ENCODE results near the gene TUBB1. TPM values are rescaled to one million over a fixed set of nuclear protein-coding genes. Genes with fewer than 3 reads are reported as not detected.

The TUBB1 gene
- total RNA-seq (2014; rRNA removed; shearing (Covaris generic)): 0.04 and 0.05 TPM in 2 replicates

DNA sequence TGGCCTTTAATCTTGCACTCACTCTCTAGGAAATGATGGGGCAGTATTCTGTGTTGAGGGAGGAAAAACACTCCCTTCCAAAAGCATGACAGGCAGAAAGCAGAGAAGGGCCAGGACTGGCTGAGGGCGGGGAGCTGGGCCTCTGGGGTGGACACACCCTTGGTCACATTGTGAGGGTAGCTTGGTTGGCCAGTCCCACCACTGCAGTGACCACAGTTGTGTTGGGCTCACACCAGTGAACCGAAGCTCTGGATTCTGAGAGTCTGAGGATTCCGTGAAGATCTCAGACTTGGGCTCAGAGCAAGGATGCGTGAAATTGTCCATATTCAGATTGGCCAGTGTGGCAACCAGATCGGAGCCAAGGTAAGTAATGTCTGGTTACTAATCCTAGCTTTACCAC lies at the start of gene TUBB1:
TUBB1 (plus strand) TSS at position 213 of the 400 bp plus-strand sequence; CDS start at position 307, 94 bp downstream.

DNA sequence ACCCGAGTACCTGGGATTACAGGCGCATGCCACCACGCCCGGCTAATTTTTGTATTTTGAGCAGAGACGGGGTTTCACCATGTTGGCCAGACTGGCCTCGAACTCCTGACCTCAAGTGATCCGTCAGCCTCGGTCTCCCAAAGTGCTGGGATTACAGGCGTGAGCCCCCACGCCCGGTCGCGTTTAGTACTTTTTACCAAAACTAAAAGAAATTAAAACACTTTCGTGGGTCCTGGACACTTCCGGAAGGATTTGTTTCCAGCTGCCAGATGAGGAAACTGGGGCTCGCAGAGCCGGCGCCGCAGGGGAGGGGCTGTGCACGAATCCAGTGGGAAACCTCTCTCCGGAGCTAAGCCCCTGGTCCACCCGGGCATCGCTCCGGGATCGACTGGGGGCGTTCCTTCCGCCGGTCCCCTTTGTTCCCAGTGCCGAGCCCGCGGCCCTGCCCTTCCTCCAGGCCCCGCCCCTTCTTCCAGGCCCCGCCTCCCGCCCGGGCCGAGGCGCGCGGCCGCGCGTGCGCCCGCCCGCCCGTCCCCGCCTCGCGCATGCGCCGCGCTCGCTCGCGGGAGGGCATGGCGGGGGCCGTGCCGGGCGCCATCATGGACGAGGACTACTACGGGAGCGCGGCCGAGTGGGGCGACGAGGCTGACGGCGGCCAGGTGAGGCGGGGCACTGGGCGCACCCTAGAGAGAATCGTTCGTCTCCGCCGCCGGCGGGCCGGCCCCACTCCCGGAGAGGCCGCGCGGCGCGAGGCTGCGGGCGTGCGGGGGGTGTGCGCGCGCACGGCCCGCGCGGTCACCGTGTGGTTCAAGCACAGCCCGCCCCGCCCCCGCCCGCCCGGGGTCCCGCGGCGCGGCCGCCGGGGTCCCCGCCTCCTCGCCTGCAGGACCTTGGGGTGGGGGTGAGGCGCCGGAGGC lies 38.3 kb upstream of the TUBB1 start, which contains the start of gene NELFCD:
NELFCD (plus strand) TSS at position 546 of the 917 bp plus-strand sequence; CDS start at position 600, 54 bp downstream.

DNA sequence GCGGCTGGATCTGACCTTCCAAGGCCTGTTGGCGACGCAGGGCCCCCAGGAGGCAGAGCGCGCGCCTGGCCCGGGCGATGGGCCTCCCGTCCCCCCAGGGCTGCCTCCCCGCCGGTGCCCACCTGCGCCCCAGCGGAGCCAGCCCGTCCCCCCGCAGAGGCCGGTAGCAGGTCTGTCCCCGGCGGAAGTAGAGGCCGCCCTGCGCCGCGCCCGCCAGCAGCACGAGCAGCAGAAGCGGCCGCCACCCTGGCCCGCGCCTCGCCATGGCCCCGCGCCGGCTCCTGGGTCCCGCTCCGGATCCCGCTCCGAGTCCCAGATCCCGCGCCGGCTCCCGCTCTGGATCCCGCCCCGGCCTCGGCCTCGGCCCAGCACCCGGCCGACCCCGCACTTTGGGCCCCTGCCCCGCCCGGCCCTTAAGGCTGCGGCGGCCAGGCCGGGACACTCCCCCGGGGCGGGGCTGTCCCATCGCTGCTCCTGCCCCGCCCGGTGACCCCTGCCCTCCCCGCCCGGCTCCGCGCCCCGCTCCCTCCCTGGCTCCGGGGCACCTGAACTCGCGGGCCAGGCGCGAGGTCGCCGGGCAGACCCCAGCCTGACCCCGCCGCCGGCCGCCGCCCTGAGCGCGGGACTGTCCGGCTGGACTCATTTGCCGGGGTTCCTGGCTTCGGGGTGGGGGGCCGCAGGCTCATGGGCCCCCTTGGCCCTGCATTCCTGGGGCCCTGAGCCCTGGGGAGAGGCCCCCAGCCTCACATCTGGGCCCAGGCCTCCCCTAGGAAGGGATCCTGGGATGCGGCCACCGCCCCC lies 12.2 kb upstream of the TUBB1 start, which contains the start of gene CTSZ:
CTSZ (minus strand) TSS at position 391 of the 801 bp plus-strand sequence; CDS start at position 265, 126 bp downstream.

DNA sequence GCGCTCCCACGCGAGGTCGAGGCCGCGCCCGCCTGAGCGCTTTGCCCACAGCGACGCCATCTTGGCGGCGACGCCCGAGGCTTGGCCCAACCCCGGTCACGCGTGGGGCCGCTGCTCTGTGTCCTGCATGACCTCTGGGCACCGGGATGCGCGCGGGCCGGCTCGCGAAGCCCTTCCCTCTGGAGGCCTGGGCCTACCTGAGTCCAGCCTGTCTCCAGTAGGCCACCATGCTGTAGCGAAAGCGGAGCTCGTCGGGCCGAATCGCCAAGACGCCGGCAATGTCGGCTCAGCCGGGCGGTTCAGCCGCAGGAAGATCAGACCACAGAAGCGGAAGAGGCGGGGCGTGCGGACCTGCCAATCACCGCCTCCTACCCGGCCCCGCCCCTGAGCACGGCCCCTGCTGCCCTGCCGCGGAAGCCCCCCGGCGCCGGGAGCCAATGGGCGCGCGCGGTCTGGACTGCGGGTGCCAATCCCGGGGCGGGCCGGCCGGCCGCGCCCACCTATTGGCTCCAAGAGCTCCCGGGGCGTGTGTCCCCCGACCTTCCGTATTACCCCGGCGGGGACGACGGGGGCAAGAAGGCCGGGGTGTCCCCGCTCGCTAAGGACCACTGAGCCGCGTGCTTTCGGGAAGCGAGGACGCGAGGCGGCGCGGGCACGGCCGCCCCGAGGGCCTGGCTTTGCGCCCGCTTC lies 12.9 kb downstream of the TUBB1 start, which contains the start of gene ATP5F1E:
ATP5F1E (minus strand) TSS at position 313 of the 690 bp plus-strand sequence; CDS start at position 229, 84 bp downstream.

DNA sequence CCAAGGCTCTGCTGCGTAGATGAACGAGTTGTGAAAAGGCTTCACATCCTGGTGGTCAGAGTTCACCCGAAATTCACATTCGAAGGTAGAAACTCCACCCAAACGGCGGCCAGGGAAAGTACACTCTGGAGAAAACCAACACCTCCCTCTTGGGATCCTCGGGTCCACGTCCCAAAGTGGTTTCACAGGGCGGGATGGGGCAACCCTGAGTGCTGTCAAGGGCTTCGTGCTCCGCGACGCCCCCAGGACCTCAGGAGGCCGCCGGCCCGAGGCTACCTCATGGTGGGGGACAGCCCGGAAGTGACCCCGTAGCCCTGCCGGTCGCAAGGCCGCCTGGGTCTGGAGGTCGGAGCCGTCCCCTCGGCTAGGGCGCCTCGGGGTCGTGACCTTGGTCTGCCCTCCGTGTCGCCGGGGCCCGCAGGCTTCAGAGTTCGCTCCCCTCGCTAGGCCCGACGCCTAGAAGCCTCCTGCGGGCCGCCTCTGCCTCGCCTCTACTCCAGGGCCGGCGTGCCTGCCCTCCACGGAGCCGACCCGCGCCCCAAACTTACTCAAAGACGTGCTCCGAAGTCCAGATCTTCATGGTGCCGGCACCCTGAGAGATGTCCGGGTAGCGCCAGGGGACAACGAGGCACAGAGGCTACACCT lies 23.0 kb downstream of the TUBB1 start, which contains the start of gene PRELID3B:
PRELID3B (minus strand) TSS at position 636 of the 645 bp plus-strand sequence; CDS start at position 580, 56 bp downstream.

Other genes starting within 250 kb of the TUBB1 start
- 5.1 and 8.4 TPM in 2 replicates for gene GNAS-AS1, start 168.5 kb upstream of the TUBB1 start, total RNA-seq (2014; rRNA removed; shearing (Covaris generic))
- gene GNAS, start 166.7 kb upstream of the TUBB1 start, total RNA-seq (2014; rRNA removed; shearing (Covaris generic)): 1,104 and 1,194 TPM in 2 replicates
- gene NELFCD, start 38.2 kb upstream of the TUBB1 start, total RNA-seq (2014; rRNA removed; shearing (Covaris generic)): 119 and 124 TPM in 2 replicates
- 246 and 254 TPM in 2 replicates for gene CTSZ, start 12.2 kb upstream of the TUBB1 start, total RNA-seq (2014; rRNA removed; shearing (Covaris generic))
- 61.8 and 79.6 TPM in 2 replicates for gene ATP5F1E, start 12.9 kb downstream of the TUBB1 start, total RNA-seq (2014; rRNA removed; shearing (Covaris generic))
- 154 and 176 TPM in 2 replicates for gene PRELID3B, start 23.4 kb downstream of the TUBB1 start, total RNA-seq (2014; rRNA removed; shearing (Covaris generic))
- gene ZNF831, start 144.4 kb downstream of the TUBB1 start, total RNA-seq (2014; rRNA removed; shearing (Covaris generic)): not detected in 2 replicates

Data from A375 (cell line).